ENCODE data around the gene DMAC1. TPM values are rescaled to one million over a fixed set of nuclear protein-coding genes. Genes with fewer than 3 reads are reported as not detected.
A peak's percentile ranks its signal among the peaks of the same experiment; 100 is the strongest.

Gene DMAC1
- total RNA-seq, 1 donor from 2014 or later, result 10.9 TPM

- no peak for DNase-seq (ENCODE audit: low read depth in 2 of 2)
Measured at GRCh38 chr9:7783635-7784063, 15.9 kb downstream of the DMAC1 start.

DNA sequence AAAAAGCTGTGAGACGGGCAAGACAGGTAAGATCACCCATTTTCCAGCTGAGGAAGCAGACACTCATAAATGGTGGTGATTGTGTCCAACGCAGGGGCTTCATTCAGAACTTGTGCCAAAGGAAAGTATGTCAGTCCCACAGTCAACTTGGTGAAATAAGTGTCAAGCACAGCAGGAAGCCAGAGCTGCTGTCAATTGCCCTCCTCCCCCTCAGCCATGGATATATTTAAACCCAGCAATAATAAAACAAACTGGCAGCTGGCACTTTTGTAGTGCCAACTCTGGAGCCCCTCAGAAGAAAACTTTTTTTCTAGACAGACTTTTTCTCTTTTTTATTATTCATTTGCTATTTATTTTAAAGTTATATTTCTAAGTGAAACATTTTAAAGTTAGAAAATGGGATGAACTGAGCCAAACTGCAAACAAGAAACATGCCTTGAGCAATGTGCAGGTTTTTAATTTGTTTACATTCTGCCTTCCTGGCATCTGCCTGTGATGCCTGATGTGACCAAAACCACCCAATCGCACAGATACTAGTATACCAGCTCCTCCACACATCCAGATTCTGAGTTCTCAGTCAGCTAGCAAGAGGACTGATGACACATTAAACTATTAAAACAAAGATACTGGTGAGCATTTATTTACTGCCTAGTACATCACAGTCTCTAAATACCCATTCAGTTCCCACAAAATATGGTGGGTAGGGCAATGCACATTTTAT is 17.0 kb downstream of the DMAC1 start:
- no peak for DNase-seq (ENCODE audit: low read depth in 2 of 2)

GRCh38 chr9:7780261-7780988 is 19.2 kb downstream of the DMAC1 start:
- DNase-seq (ENCODE audit: low read depth in 2 of 2), result peak in 1 of 2 donors; percentile 16

GRCh38 chr9:7778851-7779600 is 20.6 kb downstream of the DMAC1 start:
- no peak for DNase-seq (ENCODE audit: low read depth in 2 of 2)

DNA sequence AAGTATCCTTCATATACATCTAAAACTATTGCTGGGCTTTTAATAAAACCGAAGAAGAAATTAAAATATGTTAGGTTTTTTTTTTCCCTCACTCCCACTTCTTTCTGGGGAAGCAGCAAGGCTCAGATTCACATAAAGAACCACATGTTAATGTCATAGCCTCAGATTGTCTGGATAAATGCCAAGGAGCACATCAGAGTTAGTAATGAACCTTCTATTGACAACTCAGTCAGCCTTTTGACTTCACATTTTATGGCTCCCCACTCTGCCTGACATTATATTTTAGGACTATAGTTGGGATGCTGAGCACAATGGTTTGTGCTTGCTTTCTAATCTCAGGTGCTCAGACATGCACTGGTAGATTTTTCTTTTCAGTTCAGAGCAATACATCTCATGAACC is 21.8 kb downstream of the DMAC1 start:
- no peak for DNase-seq (ENCODE audit: low read depth in 2 of 2)

DNA sequence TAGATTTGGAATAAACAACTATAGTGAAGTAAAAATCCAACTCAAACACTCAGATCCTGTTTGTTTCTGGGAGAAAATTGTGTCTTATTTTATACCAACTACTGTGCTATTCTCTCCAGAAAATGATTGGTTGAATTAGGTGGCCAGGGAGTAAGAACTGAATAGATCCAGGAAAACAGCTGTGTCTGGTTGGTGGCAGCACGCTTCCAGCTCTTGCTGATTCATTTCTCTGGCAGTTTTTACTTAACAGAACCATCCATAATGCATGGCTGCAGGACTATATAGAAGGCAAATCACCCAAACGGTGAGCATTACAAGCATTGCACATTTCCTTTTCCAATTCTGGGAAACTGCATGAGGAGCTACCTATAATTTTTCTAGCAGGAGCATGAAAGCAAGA is 29.5 kb downstream of the DMAC1 start:
- no peak for DNase-seq (ENCODE audit: low read depth in 2 of 2)

GRCh38 chr9:7762600-7762999 is 37.0 kb downstream of the DMAC1 start:
- no peak for DNase-seq (ENCODE audit: low read depth in 2 of 2)

DNA sequence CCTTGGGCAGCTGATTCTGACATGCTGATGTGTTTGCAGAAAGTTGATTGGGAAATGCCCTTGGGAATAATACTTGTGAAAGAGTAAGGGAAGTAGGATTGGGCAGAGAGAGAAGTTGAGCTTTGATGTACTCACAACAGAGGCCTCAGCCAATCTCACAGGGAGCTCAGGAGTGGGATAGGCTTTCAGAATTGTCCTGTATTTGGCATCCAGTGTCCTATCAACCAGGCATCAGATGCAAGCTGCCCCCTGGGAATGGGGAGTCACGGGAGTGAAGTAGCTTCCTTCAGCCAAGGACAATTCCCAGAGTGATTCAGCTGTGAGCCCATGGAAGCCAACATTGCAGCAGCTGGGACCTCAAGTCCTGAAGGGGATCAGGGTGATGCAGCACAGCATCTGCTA is 39.6 kb downstream of the DMAC1 start:
- DNase-seq (ENCODE audit: low read depth in 2 of 2), result no peak

GRCh38 chr9:7756088-7756487 is 43.5 kb downstream of the DMAC1 start:
- peak in 1 of 2 donors; percentile 27 for DNase-seq (ENCODE audit: low read depth in 2 of 2)

GRCh38 chr9:7752481-7752880 is 47.1 kb downstream of the DMAC1 start:
- DNase-seq (ENCODE audit: low read depth in 2 of 2), result no peak
